Tibial nerve (tissue), 4 donors: ENCODE data around the gene SERINC5.

Source experiments
- CTCF ChIP-seq, 5 experiments: fragments of 200-600 bp in 3 of 5; fragments of 450-650 bp in 2 of 5; sonication (generic) in 3 of 5; IDR thresholded peaks; one replicate each; pipeline ENCODE4 v1.5.1; 2016 to 2019; ENCODE audit warnings: antibody characterized with exemption in 5 of 5, mild to moderate bottlenecking in 3 of 5, moderate library complexity in 2 of 5
- EP300 ChIP-seq, 2 donors: sonication (generic); formaldehyde crosslinking; IDR thresholded peaks; one replicate each; pipeline ENCODE4 v1.6.1; 2017; ENCODE audit warnings: antibody characterized with exemption in 2 of 2, mild to moderate bottlenecking in 1 of 2
- POLR2A ChIP-seq, 2 donors: fragments of 450-650 bp; IDR thresholded peaks; one replicate each; pipeline ENCODE4 v1.6.1; 2017; ENCODE audit warnings: antibody characterized with exemption in 2 of 2, mild to moderate bottlenecking in 2 of 2, moderate library complexity in 2 of 2

- TF ChIP-seq POLR2A (IDR thresholded peaks at IDR 0.05) (no peak), CTCF (IDR thresholded peaks at IDR 0.05) (no peak), EP300 (IDR thresholded peaks at IDR 0.05) (no peak)
Measured at GRCh38 chr5:80150731-80151130, 105.1 kb downstream of the SERINC5 start.
